HepG2 (cell line): ENCODE results near the gene CDCA4. TPM values are rescaled to one million over a fixed set of nuclear protein-coding genes. Genes with fewer than 3 reads are reported as not detected.

Experiments used
- CC2D1A ChIP-seq: sonication (generic); formaldehyde crosslinking; IDR thresholded peaks from 2 replicates; pipeline ENCODE4 v1.8.1; 2023; ENCODE audit warnings: mild to moderate bottlenecking, missing genetic modification reagents
- ELF1 ChIP-seq: sonication (generic); formaldehyde crosslinking; IDR thresholded peaks from 2 replicates; pipeline ENCODE4 v1.4.0; 2020; ENCODE audit warnings: missing genetic modification reagents
- ELF3 ChIP-seq: IDR thresholded peaks from 2 replicates; pipeline ENCODE4 v1.6.1; 2016; ENCODE audit warnings: missing genetic modification reagents, missing compliant biosample characterization
- ETV5 ChIP-seq: IDR thresholded peaks from 2 replicates; pipeline ENCODE4 v1.6.1; 2018; ENCODE audit warnings: missing biosample characterization, missing genetic modification reagents, inconsistent platforms, borderline replicate concordance
- FLYWCH1 ChIP-seq: sonication (generic); formaldehyde crosslinking; IDR thresholded peaks from 2 replicates; pipeline ENCODE4 v1.8.1; 2023; ENCODE audit warnings: mild to moderate bottlenecking, missing genetic modification reagents
- GABPB1 ChIP-seq: IDR thresholded peaks from 2 replicates; pipeline ENCODE4 v1.6.1; 2016; ENCODE audit warnings: mild to moderate bottlenecking, missing genetic modification reagents, moderate library complexity, missing compliant biosample characterization
- GMEB2 ChIP-seq: IDR thresholded peaks from 2 replicates; pipeline ENCODE4 v1.6.1; 2016; ENCODE audit warnings: missing biosample characterization, missing genetic modification reagents, low read depth
- KAT8 ChIP-seq: IDR thresholded peaks from 2 replicates; pipeline ENCODE4 v1.6.1; 2016; ENCODE audit warnings: missing genetic modification reagents, missing compliant biosample characterization
- MAX ChIP-seq: IDR thresholded peaks from 2 replicates; pipeline ENCODE4 v1.6.1; 2012; ENCODE audit warnings: inconsistent platforms
- MXI1 ChIP-seq: IDR thresholded peaks from 3 replicates; pipeline ENCODE4 v1.6.1; 2012; ENCODE audit warnings: low read depth, low read length, inconsistent platforms, borderline replicate concordance
- PATZ1 ChIP-seq: sonication (generic); formaldehyde crosslinking; IDR thresholded peaks from 2 replicates; pipeline ENCODE4 v1.4.0; 2020; ENCODE audit warnings: missing genetic modification reagents
- PHF20 ChIP-seq: sonication (generic); formaldehyde crosslinking; IDR thresholded peaks from 2 replicates; pipeline ENCODE4 v1.5.0; 2020; ENCODE audit warnings: mild to moderate bottlenecking, missing genetic modification reagents
- POLR2A ChIP-seq, 2 experiments: IDR thresholded peaks; 2 replicates each; pipeline ENCODE4 v1.6.1; 2011; ENCODE audit warnings: low read depth in 2 of 2, low read length in 2 of 2, mild to moderate bottlenecking in 1 of 2, moderate library complexity in 1 of 2; ENCODE audit not compliant: insufficient read depth in 1 of 2
- RFX1 ChIP-seq: fragments of 450-650 bp; IDR thresholded peaks from 2 replicates; pipeline ENCODE4 v1.6.1; 2017
- RFX3 ChIP-seq: IDR thresholded peaks from 2 replicates; pipeline ENCODE4 v1.6.1; 2016; ENCODE audit warnings: missing biosample characterization, missing genetic modification reagents
- SAP130 ChIP-seq: IDR thresholded peaks from 2 replicates; pipeline ENCODE4 v1.6.1; 2016; ENCODE audit warnings: low read depth
- SIN3A ChIP-seq: IDR thresholded peaks from 2 replicates; pipeline ENCODE4 v1.6.1; 2011; ENCODE audit warnings: low read depth, mild to moderate bottlenecking, control low read depth, low read length, borderline replicate concordance
- TFDP2 ChIP-seq: sonication (generic); formaldehyde crosslinking; IDR thresholded peaks from 2 replicates; pipeline ENCODE4 v1.4.0; 2020; ENCODE audit warnings: missing genetic modification reagents
- TOPORS ChIP-seq: sonication (generic); formaldehyde crosslinking; IDR thresholded peaks from 2 replicates; pipeline ENCODE4 v1.8.0; 2023; ENCODE audit warnings: mild to moderate bottlenecking, missing genetic modification reagents
- ZNF124 ChIP-seq: sonication (generic); formaldehyde crosslinking; IDR thresholded peaks from 2 replicates; pipeline ENCODE4 v1.4.0; 2020; ENCODE audit warnings: missing genetic modification reagents
- ZNF687 ChIP-seq: sonication (generic); formaldehyde crosslinking; IDR thresholded peaks from 2 replicates; pipeline ENCODE4 v1.5.1; 2020; ENCODE audit warnings: mild to moderate bottlenecking, missing genetic modification reagents, moderate library complexity
- polyA plus RNA-seq, 8 experiments: library from polyadenylated mRNA; depleted of rRNA in 3 of 8; stranded (reverse) in 7 of 8; unstranded in 1 of 8; fragments of >200 nt; fragmentation: Illumina TruSeq in 4 of 8; extraction: Trizol in 4 of 8; gene quantifications; 2 replicates each; pipeline versions ENCODE4 v1.2.1 to v1.2.3, GENCODE V29; 2011 to 2016; ENCODE audit warnings: low read depth in 4 of 8, missing spikeins in 1 of 8, mixed read lengths in 1 of 8; ENCODE audit not compliant: insufficient read depth in 1 of 8
- total RNA-seq, 5 experiments: library from RNA; depleted of rRNA; stranded (reverse); fragments of >200 nt; fragmentation: Illumina TruSeq; extraction: Trizol; gene quantifications; 2 replicates each; pipeline ENCODE4 v1.2.3, GENCODE V29; 2016; ENCODE audit warnings: low read depth in 1 of 5

CDCA4 gene
- total and polyA plus RNA-seq, 2 of the 13 experiments (the other 11 are each of a cell fraction or from before 2014, with no cell fraction given) = 19.7 to 43.1 TPM

- TF ChIP-seq RFX3 = peak; percentile 78
- TF ChIP-seq SAP130 (CRISPR knock-in tag) = peak; percentile 96
- TF ChIP-seq ELF1 (CRISPR knock-in tag) = peak; percentile 21; the same call in 1 of the 2 replicates
- peak; percentile 25; the same call in 1 of the 2 replicates for TF ChIP-seq KAT8 (CRISPR knock-in tag)
- TF ChIP-seq PATZ1 = peak; percentile 47; the same call in 1 of the 2 replicates
- TF ChIP-seq ZNF124 (CRISPR knock-in tag) = 0 out of 2 replicates have a peak, but pooled peaks have one; percentile 25
- TF ChIP-seq GMEB2 (CRISPR knock-in tag) = peak; percentile 91
- 0 out of 4 replicates have a peak, but pooled peaks of 1 of the 2 experiments have one; percentile 1 for TF ChIP-seq POLR2A (IDR thresholded peaks at IDR 0.05; ENCODE audit: insufficient read depth in 1 of 2, low read depth in 2 of 2, low read length in 2 of 2)
- TF ChIP-seq ZNF687 = peak; percentile 64; the same call in 1 of the 2 replicates
- peak; percentile 90 for TF ChIP-seq GABPB1 (CRISPR knock-in tag)
- peak; percentile 84 for TF ChIP-seq RFX1
- TF ChIP-seq MXI1 = peak; percentile 91; the same call in 2 of the 3 replicates
- TF ChIP-seq TOPORS (CRISPR knock-in tag) = 0 out of 2 replicates have a peak, but pooled peaks have one; percentile 4
- 0 out of 2 replicates have a peak, but pooled peaks have one; percentile 13 for TF ChIP-seq ELF3
- TF ChIP-seq ETV5 (CRISPR knock-in tag) = peak; percentile 96
- no peak for TF ChIP-seq CC2D1A (CRISPR knock-in tag)
- TF ChIP-seq FLYWCH1 = no peak
- peak; percentile 91; the same call in 1 of the 2 replicates for TF ChIP-seq SIN3A
- peak; percentile 44; the same call in 1 of the 2 replicates for TF ChIP-seq TFDP2
- peak; percentile 46 for TF ChIP-seq MAX
- peak; percentile 50; the same call in 1 of the 2 replicates for TF ChIP-seq PHF20 (CRISPR knock-in tag)
These were observed 35.0 kb downstream of the CDCA4 start, which contains the start of gene CLBA1 (continued) for GRCh38 chr14:104985675-104986486.
